SK-N-SH treated with all-trans-retinoic acid at 6 μM for 48 hours (cell line): ENCODE data around the gene TMEM164.
"Not testable (repeated sequence)": the region's sequence is repeated elsewhere in the genome, so short reads cannot be mapped to it uniquely, and the experiment has no call there.

Experiments
- ARNTL ChIP-seq: fragments of 450-650 bp; formaldehyde crosslinking; IDR thresholded peaks from 2 replicates; pipeline ENCODE4 v1.5.0; 2020; ENCODE audit warnings: low read depth, mild to moderate bottlenecking, moderate library complexity, borderline replicate concordance
- BACH2 ChIP-seq: fragments of 250-450 bp; sonication (Bioruptor Pico); IDR thresholded peaks from 2 replicates; pipeline ENCODE4 v1.9.0; 2021; ENCODE audit warnings: mild to moderate bottlenecking, borderline replicate concordance
- CSRNP3 ChIP-seq: fragments of 250-450 bp; sonication (Bioruptor Pico); IDR thresholded peaks from 2 replicates; pipeline ENCODE4 v1.5.1; 2021; ENCODE audit warnings: mild to moderate bottlenecking, moderate library complexity
- ESRRG ChIP-seq: fragments of 250-450 bp; sonication (Bioruptor Pico); IDR thresholded peaks from 2 replicates; pipeline ENCODE4 v1.6.1; 2021; ENCODE audit warnings: mild to moderate bottlenecking
- GLIS3 ChIP-seq: fragments of 250-450 bp; sonication (Bioruptor Pico); IDR thresholded peaks from 2 replicates; pipeline ENCODE4 v1.5.0; 2020; ENCODE audit warnings: mild to moderate bottlenecking, moderate library complexity
- OSR1 ChIP-seq: fragments of 250-450 bp; sonication (Bioruptor Pico); IDR thresholded peaks from 2 replicates; pipeline ENCODE4 v1.8.0; 2022; ENCODE audit warnings: moderate library complexity, mild to moderate bottlenecking, inconsistent platforms
- PPARA ChIP-seq: fragments of 250-450 bp; sonication (Bioruptor Pico); IDR thresholded peaks from 2 replicates; pipeline ENCODE4 v1.5.0; 2020; ENCODE audit warnings: mild to moderate bottlenecking, borderline replicate concordance
- RARB ChIP-seq: fragments of 250-450 bp; sonication (Bioruptor Pico); IDR thresholded peaks from 2 replicates; pipeline ENCODE4 v1.8.0; 2021; ENCODE audit warnings: mild to moderate bottlenecking, moderate library complexity
- TCF4 ChIP-seq: fragments of 250-450 bp; sonication (Bioruptor Pico); IDR thresholded peaks from 2 replicates; pipeline ENCODE4 v1.8.0; 2021; ENCODE audit warnings: mild to moderate bottlenecking, moderate library complexity, borderline replicate concordance
- ZFP3 ChIP-seq: fragments of 250-450 bp; sonication (Bioruptor Pico); IDR thresholded peaks from 2 replicates; pipeline ENCODE4 v1.5.0; 2020; ENCODE audit warnings: mild to moderate bottlenecking, moderate library complexity
- ZFP30 ChIP-seq: fragments of 450-650 bp; formaldehyde crosslinking; IDR thresholded peaks from 2 replicates; pipeline ENCODE4 v1.5.0; 2022; ENCODE audit warnings: mild to moderate bottlenecking, moderate library complexity
- ZNF70 ChIP-seq: fragments of 450-650 bp; formaldehyde crosslinking; IDR thresholded peaks from 2 replicates; pipeline ENCODE4 v1.5.0; 2020; ENCODE audit warnings: mild to moderate bottlenecking, moderate library complexity
- ZNF8 ChIP-seq: fragments of 450-650 bp; formaldehyde crosslinking; IDR thresholded peaks from 2 replicates; pipeline ENCODE4 v1.5.0; 2020; ENCODE audit warnings: mild to moderate bottlenecking, moderate library complexity
- TF ChIP-seq, protein P1 (sequence below): fragments of 250-450 bp; sonication (Bioruptor Pico); IDR thresholded peaks from 2 replicates; pipeline ENCODE4 v1.8.0; 2020; ENCODE audit warnings: mild to moderate bottlenecking, moderate library complexity, borderline replicate concordance

DNA sequence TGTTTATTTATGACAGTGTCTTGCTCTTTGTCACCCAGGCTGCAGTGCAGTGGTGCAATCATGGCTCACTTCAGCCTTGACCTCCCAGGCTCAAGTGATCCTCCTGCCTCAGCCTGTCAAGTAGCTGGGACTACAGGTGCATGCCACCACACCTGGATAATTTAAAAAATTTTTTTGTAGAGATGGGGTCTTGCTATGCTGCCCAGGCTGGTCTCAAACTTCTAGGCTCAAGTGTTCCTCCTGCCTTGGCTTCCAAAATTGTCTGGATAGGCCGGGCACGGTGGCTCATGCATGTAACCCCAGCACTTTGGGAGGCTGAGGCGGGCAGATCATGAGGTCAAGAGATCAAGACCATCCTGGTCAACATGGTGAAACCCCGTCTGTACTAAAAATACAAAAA, 32.1 kb upstream of the TMEM164 start:
- not testable (repeated sequence) for TF ChIP-seq CSRNP3 (CRISPR knock-in tag); ESRRG (CRISPR knock-in tag); RARB; ARNTL; ZFP3 (CRISPR knock-in tag); ZFP30 (CRISPR knock-in tag); OSR1 (CRISPR knock-in tag); PPARA (CRISPR knock-in tag); ZNF8; GLIS3 (CRISPR knock-in tag); TCF4 (CRISPR knock-in tag); BACH2; ZNF70
- TF ChIP-seq, protein P1, sequence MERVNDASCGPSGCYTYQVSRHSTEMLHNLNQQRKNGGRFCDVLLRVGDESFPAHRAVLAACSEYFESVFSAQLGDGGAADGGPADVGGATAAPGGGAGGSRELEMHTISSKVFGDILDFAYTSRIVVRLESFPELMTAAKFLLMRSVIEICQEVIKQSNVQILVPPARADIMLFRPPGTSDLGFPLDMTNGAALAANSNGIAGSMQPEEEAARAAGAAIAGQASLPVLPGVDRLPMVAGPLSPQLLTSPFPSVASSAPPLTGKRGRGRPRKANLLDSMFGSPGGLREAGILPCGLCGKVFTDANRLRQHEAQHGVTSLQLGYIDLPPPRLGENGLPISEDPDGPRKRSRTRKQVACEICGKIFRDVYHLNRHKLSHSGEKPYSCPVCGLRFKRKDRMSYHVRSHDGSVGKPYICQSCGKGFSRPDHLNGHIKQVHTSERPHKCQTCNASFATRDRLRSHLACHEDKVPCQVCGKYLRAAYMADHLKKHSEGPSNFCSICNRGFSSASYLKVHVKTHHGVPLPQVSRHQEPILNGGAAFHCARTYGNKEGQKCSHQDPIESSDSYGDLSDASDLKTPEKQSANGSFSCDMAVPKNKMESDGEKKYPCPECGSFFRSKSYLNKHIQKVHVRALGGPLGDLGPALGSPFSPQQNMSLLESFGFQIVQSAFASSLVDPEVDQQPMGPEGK: not testable (repeated sequence)
